Esophagus squamous epithelium (tissue), 5 donors: ENCODE measurements around the gene SLC43A3. TPM values are rescaled to one million over a fixed set of nuclear protein-coding genes. Genes with fewer than 3 reads are reported as not detected.

Source experiments
- DNase-seq: peaks from one replicate; lab custom pipeline; 2025; lab: John Stamatoyannopoulos, UW
- H3K27ac ChIP-seq, 4 donors: fragments of 200-600 bp; sonication (generic); one replicate each; pipeline ENCODE4 v1.5.1; 2016 to 2019; ENCODE audit warnings: mild to moderate bottlenecking in 1 of 4
- H3K27me3 ChIP-seq, 4 donors: fragments of 200-600 bp; sonication (generic); 1 replicate in 3 of 4; 2 replicates in 1 of 4; pipeline versions ENCODE4 v1.5.1 to v1.6.0; 2017 to 2021; ENCODE audit warnings: antibody characterized with exemption in 1 of 4
- H3K36me3 ChIP-seq, 3 donors: fragments of 200-600 bp; sonication (generic); one replicate each; pipeline ENCODE4 v1.5.1; 2016 to 2019
- H3K4me1 ChIP-seq, 3 donors: fragments of 200-600 bp; sonication (generic); one replicate each; pipeline ENCODE4 v1.5.1; 2017 to 2019
- H3K4me3 ChIP-seq, 4 donors: fragments of 200-600 bp; sonication (generic); 1 replicate in 3 of 4; 2 replicates in 1 of 4; pipeline ENCODE4 v1.5.1; 2016 to 2019; ENCODE audit warnings: mild to moderate bottlenecking in 2 of 4, moderate library complexity in 1 of 4
- H3K9me3 ChIP-seq, 3 donors: fragments of 200-600 bp; sonication (generic); one replicate each; pipeline ENCODE4 v1.5.1; 2016 to 2019
- CTCF ChIP-seq, 6 experiments: fragments of 450-650 bp in 4 of 6; fragments of 200-600 bp in 2 of 6; sonication (generic) in 2 of 6; IDR thresholded peaks; one replicate each; pipeline ENCODE4 v1.5.1; 2016 to 2019; ENCODE audit warnings: antibody characterized with exemption in 6 of 6, mild to moderate bottlenecking in 4 of 6, moderate library complexity in 4 of 6
- POLR2A ChIP-seq, 4 donors: fragments of 450-650 bp; IDR thresholded peaks; one replicate each; pipeline ENCODE4 v1.6.1; 2017; ENCODE audit warnings: antibody characterized with exemption in 4 of 4, mild to moderate bottlenecking in 4 of 4, moderate library complexity in 3 of 4
- WGBS, 2 donors: methylation state at CpG; one replicate each; pipeline ENCODE4 v1.1.5; 2018; 5-methylcytosine and 5-hydroxymethylcytosine counted together
- intact Hi-C: fragments of 100-400 bp; cut with DNase I; formaldehyde crosslinking; loops from one replicate; pipeline ENCODE4 v1.15.0; 2022
- total RNA-seq, 4 donors: library from RNA; depleted of rRNA; stranded (reverse); fragments of >200 nt; gene quantifications; one replicate each; pipeline ENCODE4 v1.1.0, GENCODE V29; 2016
- donor health status: DM: yes; HTN: yes; CAD: no.

The SLC43A3 gene
- total RNA-seq, 4 donors from 2014 or later, result 54.1 to 90.9 (median 75.6) TPM

GRCh38 chr11:57379732-57380131 is 47.2 kb downstream of the SLC43A3 start:
- intact Hi-C loops, result no loop called here
- Histone ChIP-seq H3K4me3 (no peak overlapping the region), H3K27me3 (peaks cover 0 to 26% (median 0%) of the 10 kb centered on the region in 4 donors), H3K9me3 (no peaks in the 10 kb centered on the region), H3K36me3 (no peaks in the 10 kb centered on the region), H3K27ac (no peak overlapping the region), H3K4me1 (no peaks in the 10 kb centered on the region)
- DNase-seq, result no peak
- 41 to 44% methylated on average over 6 to 7 of the region's 10 CpGs for WGBS, 2 donors
- TF ChIP-seq POLR2A (IDR thresholded peaks at IDR 0.05) (no peak), CTCF (IDR thresholded peaks at IDR 0.05) (no peak)

GRCh38 chr11:57378186-57378585 is 48.7 kb downstream of the SLC43A3 start:
- no peak for DNase-seq
- H3K4me3 ChIP-seq, result no peak overlapping the region
- peaks cover 0 to 26% (median 0%) of the 10 kb centered on the region in 4 donors for H3K27me3 ChIP-seq
- intact Hi-C loops, result no loop called here
- no peak for TF ChIP-seq POLR2A (IDR thresholded peaks at IDR 0.05)
- no peak for TF ChIP-seq CTCF (IDR thresholded peaks at IDR 0.05)
- H3K9me3 ChIP-seq, result no peaks in the 10 kb centered on the region
- no peaks in the 10 kb centered on the region for H3K4me1 ChIP-seq
- H3K36me3 ChIP-seq, result no peaks in the 10 kb centered on the region
- H3K27ac ChIP-seq, result no peak overlapping the region

- Histone ChIP-seq H3K27ac (no peak overlapping the region), H3K9me3 (no peaks in the 10 kb centered on the region), H3K4me1 (no peaks in the 10 kb centered on the region), H3K36me3 (no peaks in the 10 kb centered on the region), H3K27me3 (peaks cover 0 to 26% (median 0%) of the 10 kb centered on the region in 4 donors), H3K4me3 (no peak overlapping the region)
- WGBS, 2 donors, result 51 to 59% methylated on average over 5 of the region's 5 CpGs
- intact Hi-C loops, result no loop called here
- TF ChIP-seq CTCF (IDR thresholded peaks at IDR 0.05) (no peak), POLR2A (IDR thresholded peaks at IDR 0.05) (no peak)
- no peak for DNase-seq
Measured at GRCh38 chr11:57377107-57377506, 49.8 kb downstream of the SLC43A3 start.

GRCh38 chr11:57376095-57377090 is 50.5 kb downstream of the SLC43A3 start:
- intact Hi-C loops, result no loop called here
- Histone ChIP-seq H3K4me3 (no peak overlapping the region), H3K36me3 (no peaks in the 10 kb centered on the region), H3K27ac (no peak overlapping the region), H3K27me3 (peaks cover 0 to 26% (median 0%) of the 10 kb centered on the region in 4 donors), H3K4me1 (no peaks in the 10 kb centered on the region), H3K9me3 (no peaks in the 10 kb centered on the region)
- TF ChIP-seq POLR2A (IDR thresholded peaks at IDR 0.05) (no peak), CTCF (IDR thresholded peaks at IDR 0.05) (no peak)
- WGBS, 2 donors, result 61 to 67% methylated on average over 11 of the region's 26 CpGs
- no peak for DNase-seq

GRCh38 chr11:57375490-57375889 is 51.4 kb downstream of the SLC43A3 start:
- Histone ChIP-seq H3K9me3 (no peaks in the 10 kb centered on the region), H3K27me3 (peaks cover 0 to 26% (median 0%) of the 10 kb centered on the region in 4 donors), H3K4me1 (no peaks in the 10 kb centered on the region), H3K27ac (no peak overlapping the region), H3K4me3 (no peak overlapping the region), H3K36me3 (no peaks in the 10 kb centered on the region)
- WGBS, 2 donors, result 75% methylated on average over 2 of the region's 2 CpGs; no CpG with 5 or more reads in 1 of the 2 donors
- DNase-seq, result no peak
- TF ChIP-seq CTCF (IDR thresholded peaks at IDR 0.05) (no peak), POLR2A (IDR thresholded peaks at IDR 0.05) (no peak)
- intact Hi-C loops, result no loop called here
